GM21825 (cell line): Measurements from ENCODE around the gene TEAD2.

Experiments used
- ATAC-seq: cut with Tn5 transposase; IDR thresholded peaks from one replicate; pipeline ENCODE4 v1.9.1; 2021; ENCODE audit warnings: mild to moderate bottlenecking, moderate library complexity; ENCODE audit not compliant: unreplicated experiment

Gene TEAD2

GRCh38 chr19:49348305-49349189 lies 13.7 kb downstream of the TEAD2 start:
- ATAC-seq = no peak

- ATAC-seq = no peak
Measured at GRCh38 chr19:49347835-49348234, 14.4 kb downstream of the TEAD2 start.

- ATAC-seq = no peak
Measured at GRCh38 chr19:49347191-49347590, 15.0 kb downstream of the TEAD2 start.

GRCh38 chr19:49344505-49345423 lies 17.5 kb downstream of the TEAD2 start:
- ATAC-seq = no peak

GRCh38 chr19:49343123-49343522 lies 19.1 kb downstream of the TEAD2 start:
- no peak for ATAC-seq

GRCh38 chr19:49342291-49342721 lies 19.9 kb downstream of the TEAD2 start:
- ATAC-seq = no peak

GRCh38 chr19:49340865-49341718 lies 21.1 kb downstream of the TEAD2 start:
- ATAC-seq = no peak

GRCh38 chr19:49340069-49340864 lies 21.9 kb downstream of the TEAD2 start:
- ATAC-seq = peak; percentile 60

GRCh38 chr19:49339301-49340068 lies 22.7 kb downstream of the TEAD2 start:
- no peak for ATAC-seq

- ATAC-seq = no peak
Measured at GRCh38 chr19:49338691-49339300, 23.4 kb downstream of the TEAD2 start.

GRCh38 chr19:49338023-49338677 lies 24.1 kb downstream of the TEAD2 start:
- no peak for ATAC-seq

GRCh38 chr19:49337267-49338022 lies 24.8 kb downstream of the TEAD2 start:
- ATAC-seq = no peak

- ATAC-seq = no peak
Measured at GRCh38 chr19:49336482-49337266, 25.5 kb downstream of the TEAD2 start.

GRCh38 chr19:49335784-49336481 lies 26.3 kb downstream of the TEAD2 start:
- ATAC-seq = no peak

- ATAC-seq = no peak
Measured at GRCh38 chr19:49335071-49335783, 27.0 kb downstream of the TEAD2 start, which contains the start of gene CD37. TSS of gene CD37 (plus strand) at chr19:49335406. CDS start at chr19:49335541, 135 bp downstream.
